Adipose tissue (tissue), 3 donors: ENCODE measurements around the gene NT5DC3. TPM values are rescaled to one million over a fixed set of nuclear protein-coding genes. Genes with fewer than 3 reads are reported as not detected.

Experiments
- H3K27ac ChIP-seq: one replicate; pipeline ENCODE4 v1.5.1; 2013; ENCODE audit warnings: low read depth, low read length
- WGBS, 3 donors: extraction: QIAGEN DNeasy Blood & Tissue Kit; methylation state at CpG; one replicate each; pipeline ENCODE4 v1.1.7; 2013; 5-methylcytosine and 5-hydroxymethylcytosine counted together
- polyA plus RNA-seq, 3 donors: library from polyadenylated mRNA; stranded (reverse); fragments of 200-250 nt; gene quantifications; one replicate each; pipeline ENCODE4 v1.2.3, GENCODE V29; 2013
- donor health status: healthy with polysubstance abuse.
- donor health status: Bipolar disorder and iron deficiency.
- donor health status: healthy.

NT5DC3 gene
- polyA plus RNA-seq, 3 donors = 1.1 to 1.3 (median 1.1) TPM

- no peak overlapping the region for H3K27ac ChIP-seq
- 52 to 83% (median 54%) methylated on average over 4 of the region's 4 CpGs for whole genome bisulfite sequencing, 3 donors
Measured at GRCh38 chr12:103799504-103799856, 41.6 kb downstream of the NT5DC3 start.

- WGBS, 3 donors = 92 to 97% (median 93%) methylated on average over 4 of the region's 4 CpGs
Measured at GRCh38 chr12:103798586-103798985, 42.4 kb downstream of the NT5DC3 start.

GRCh38 chr12:103794309-103795213, 46.5 kb downstream of the NT5DC3 start:
- H3K27ac ChIP-seq = no peak overlapping the region
- WGBS, 3 donors = 54 to 75% (median 71%) methylated on average over 4 of the region's 4 CpGs

More at GRCh38 chr12:103798586-103798985, 42.4 kb downstream of the NT5DC3 start:
- no peak overlapping the region for H3K27ac ChIP-seq

GRCh38 chr12:103793512-103794045, 47.5 kb downstream of the NT5DC3 start:
- WGBS, 3 donors = 83 to 90% (median 86%) methylated on average over 9 of the region's 9 CpGs
- no peak overlapping the region for H3K27ac ChIP-seq

GRCh38 chr12:103793046-103793445, 48.0 kb downstream of the NT5DC3 start:
- H3K27ac ChIP-seq = no peak overlapping the region
- WGBS, 3 donors = 59 to 74% (median 64%) methylated on average over 3 of the region's 3 CpGs

- no peak overlapping the region for H3K27ac ChIP-seq
- WGBS, 3 donors = 78 to 89% (median 87%) methylated on average over 10 of the region's 10 CpGs
Measured at GRCh38 chr12:103791350-103791920, 49.6 kb downstream of the NT5DC3 start.

GRCh38 chr12:103786201-103786600, 54.8 kb downstream of the NT5DC3 start:
- H3K27ac ChIP-seq = no peak overlapping the region

GRCh38 chr12:103785243-103786031, 55.6 kb downstream of the NT5DC3 start:
- H3K27ac ChIP-seq = no peak overlapping the region

GRCh38 chr12:103783744-103784664, 57.0 kb downstream of the NT5DC3 start:
- WGBS, 3 donors = 64 to 88% (median 86%) methylated on average over 5 of the region's 5 CpGs
- no peak overlapping the region for H3K27ac ChIP-seq

More at GRCh38 chr12:103785243-103786031, 55.6 kb downstream of the NT5DC3 start:
- WGBS, 3 donors = 65 to 80% (median 67%) methylated on average over 4 of the region's 4 CpGs

GRCh38 chr12:103782399-103782798, 58.6 kb downstream of the NT5DC3 start:
- 92 to 97% (median 97%) methylated on average over 3 of the region's 3 CpGs for WGBS, 3 donors
- no peak overlapping the region for H3K27ac ChIP-seq

- WGBS, 3 donors = 97 to 100% (median 97%) methylated on average over 3 of the region's 3 CpGs
- H3K27ac ChIP-seq = no peak overlapping the region
Measured at GRCh38 chr12:103780992-103781391, 60.0 kb downstream of the NT5DC3 start.

GRCh38 chr12:103780093-103780440, 61.0 kb downstream of the NT5DC3 start:
- H3K27ac ChIP-seq = no peak overlapping the region
- WGBS, 3 donors = 85 to 97% (median 89%) methylated on average over 4 of the region's 4 CpGs

- H3K27ac ChIP-seq = no peak overlapping the region
- WGBS, 3 donors = 84 to 91% (median 89%) methylated on average over 7 of the region's 7 CpGs
Measured at GRCh38 chr12:103779410-103780092, 61.5 kb downstream of the NT5DC3 start.

- WGBS, 3 donors = 74 to 83% (median 77%) methylated on average over 6 of the region's 6 CpGs
- H3K27ac ChIP-seq = no peak overlapping the region
Measured at GRCh38 chr12:103778781-103779180, 62.3 kb downstream of the NT5DC3 start.

GRCh38 chr12:103774977-103775560, 66.0 kb downstream of the NT5DC3 start:
- 62 to 87% (median 82%) methylated on average over 10 of the region's 10 CpGs for WGBS, 3 donors

GRCh38 chr12:103773109-103773910, 67.7 kb downstream of the NT5DC3 start:
- 61 to 67% (median 63%) methylated on average over 4 of the region's 4 CpGs for WGBS, 3 donors
- H3K27ac ChIP-seq = no peak overlapping the region

More at GRCh38 chr12:103774977-103775560, 66.0 kb downstream of the NT5DC3 start:
- no peak overlapping the region for H3K27ac ChIP-seq
